ENCODE data around the gene SYNC.
"Not testable (repeated sequence)": the region's sequence is repeated elsewhere in the genome, so short reads cannot be mapped to it uniquely, and the experiment has no call there.

- not testable (repeated sequence) for TF ChIP-seq EZH2phosphoT487 (IDR thresholded peaks at IDR 0.05; ENCODE audit: borderline replicate concordance, low read length); CTCF (IDR thresholded peaks at IDR 0.05; ENCODE audit: low read depth, low read length, poor library complexity, severe bottlenecking)
Observed at GRCh38 chr1:32630173-32630572, 72.4 kb downstream of the SYNC start.

Data from DOHH2 (cell line).